Measurements from ENCODE around the gene MIS12.

The MIS12 gene

GRCh38 chr17:5527601-5528250 lies 41.4 kb downstream of the MIS12 start:
- no peak overlapping the region for H3K4me2 ChIP-seq (ENCODE audit: low read length)
- H2AFZ ChIP-seq (ENCODE audit: low read depth, low read length), result no peak overlapping the region
- H3K79me2 ChIP-seq (ENCODE audit: low read length), result no peaks in the 10 kb centered on the region
- no peak for TF ChIP-seq CTCF (IDR thresholded peaks at IDR 0.05; ENCODE audit: low read depth, low read length)
- TF ChIP-seq EZH2phosphoT487 (IDR thresholded peaks at IDR 0.05; ENCODE audit: low read depth), result no peak
- H4K20me1 ChIP-seq (ENCODE audit: insufficient read depth, low read length), result no peaks in the 10 kb centered on the region
- H3K9me3 ChIP-seq (ENCODE audit: insufficient read depth, low read length), result no peaks in the 10 kb centered on the region
- H3K36me3 ChIP-seq (replicated peaks; ENCODE audit: low read depth, low read length), result no peaks in the 10 kb centered on the region
- H3K27ac ChIP-seq (ENCODE audit: low read length), result no peak overlapping the region
- no peaks in the 10 kb centered on the region for H3K4me1 ChIP-seq (ENCODE audit: low read length)
- H3K27me3 ChIP-seq (ENCODE audit: low read depth, low read length), result no peaks in the 10 kb centered on the region
- no peak overlapping the region for H3K9ac ChIP-seq (ENCODE audit: low read length)
- H3K4me3 ChIP-seq (ENCODE audit: low read length), result no peak overlapping the region

- H3K27ac ChIP-seq (ENCODE audit: low read length), result no peak overlapping the region
- H2AFZ ChIP-seq (ENCODE audit: low read depth, low read length), result no peak overlapping the region
- no peaks in the 10 kb centered on the region for H3K36me3 ChIP-seq (replicated peaks; ENCODE audit: low read depth, low read length)
- no peaks in the 10 kb centered on the region for H3K79me2 ChIP-seq (ENCODE audit: low read length)
- no peaks in the 10 kb centered on the region for H4K20me1 ChIP-seq (ENCODE audit: insufficient read depth, low read length)
- H3K4me1 ChIP-seq (ENCODE audit: low read length), result no peaks in the 10 kb centered on the region
- H3K4me2 ChIP-seq (ENCODE audit: low read length), result no peak overlapping the region
- H3K4me3 ChIP-seq (ENCODE audit: low read length), result no peak overlapping the region
- no peak overlapping the region for H3K9ac ChIP-seq (ENCODE audit: low read length)
- no peak for TF ChIP-seq EZH2phosphoT487 (IDR thresholded peaks at IDR 0.05; ENCODE audit: low read depth)
- TF ChIP-seq CTCF (IDR thresholded peaks at IDR 0.05; ENCODE audit: low read depth, low read length), result no peak
- H3K9me3 ChIP-seq (ENCODE audit: insufficient read depth, low read length), result no peaks in the 10 kb centered on the region
- H3K27me3 ChIP-seq (ENCODE audit: low read depth, low read length), result no peaks in the 10 kb centered on the region
These were observed 44.1 kb downstream of the MIS12 start for GRCh38 chr17:5530265-5531084.

- Histone ChIP-seq H3K9ac (ENCODE audit: low read length) (no peak overlapping the region), H2AFZ (ENCODE audit: low read depth, low read length) (no peak overlapping the region), H3K27ac (ENCODE audit: low read length) (no peak overlapping the region), H3K4me2 (ENCODE audit: low read length) (no peak overlapping the region), H3K9me3 (ENCODE audit: insufficient read depth, low read length) (no peaks in the 10 kb centered on the region), H3K36me3 (replicated peaks; ENCODE audit: low read depth, low read length) (no peaks in the 10 kb centered on the region), H3K27me3 (ENCODE audit: low read depth, low read length) (no peaks in the 10 kb centered on the region), H4K20me1 (ENCODE audit: insufficient read depth, low read length) (no peaks in the 10 kb centered on the region), H3K4me3 (ENCODE audit: low read length) (no peak overlapping the region), H3K4me1 (ENCODE audit: low read length) (no peaks in the 10 kb centered on the region), H3K79me2 (ENCODE audit: low read length) (no peaks in the 10 kb centered on the region)
- TF ChIP-seq EZH2phosphoT487 (IDR thresholded peaks at IDR 0.05; ENCODE audit: low read depth), result no peak
- no peak for TF ChIP-seq CTCF (IDR thresholded peaks at IDR 0.05; ENCODE audit: low read depth, low read length)
These were observed 44.7 kb downstream of the MIS12 start for GRCh38 chr17:5531085-5531418.

GRCh38 chr17:5532581-5532980 lies 46.2 kb downstream of the MIS12 start:
- Histone ChIP-seq H3K36me3 (replicated peaks; ENCODE audit: low read depth, low read length) (no peaks in the 10 kb centered on the region), H3K27ac (ENCODE audit: low read length) (no peak overlapping the region), H3K4me1 (ENCODE audit: low read length) (no peaks in the 10 kb centered on the region), H4K20me1 (ENCODE audit: insufficient read depth, low read length) (no peaks in the 10 kb centered on the region), H2AFZ (ENCODE audit: low read depth, low read length) (no peak overlapping the region), H3K27me3 (ENCODE audit: low read depth, low read length) (no peaks in the 10 kb centered on the region), H3K9me3 (ENCODE audit: insufficient read depth, low read length) (no peaks in the 10 kb centered on the region), H3K9ac (ENCODE audit: low read length) (no peak overlapping the region), H3K4me2 (ENCODE audit: low read length) (no peak overlapping the region), H3K4me3 (ENCODE audit: low read length) (no peak overlapping the region), H3K79me2 (ENCODE audit: low read length) (no peaks in the 10 kb centered on the region)
- TF ChIP-seq EZH2phosphoT487 (IDR thresholded peaks at IDR 0.05; ENCODE audit: low read depth) (no peak), CTCF (IDR thresholded peaks at IDR 0.05; ENCODE audit: low read depth, low read length) (no peak)

All from OCI-LY3 (cell line).